ENCODE data around the gene KHSRP. TPM values are rescaled to one million over a fixed set of nuclear protein-coding genes. Genes with fewer than 3 reads are reported as not detected.

KHSRP gene
- total and polyA plus RNA-seq, 10 of the 15 experiments (the other 5 are each of a cell fraction or from before 2014, with no cell fraction given) = 4.8 to 440 (median 82.0) TPM

- TF ChIP-seq SPI1 (IDR thresholded peaks at IDR 0.05; ENCODE audit: borderline replicate concordance, insufficient read depth, low read depth, low read length) = peak; percentile 28; the same call in 1 of the 2 replicates
- no peak for TF ChIP-seq FOXK2 (IDR thresholded peaks at IDR 0.05)
- no peak for TF ChIP-seq SUZ12 (IDR thresholded peaks at IDR 0.05; ENCODE audit: unreplicated experiment)
- no peak for TF ChIP-seq PML (IDR thresholded peaks at IDR 0.05; ENCODE audit: low read length)
- no peak for TF ChIP-seq KAT2A (conservative IDR thresholded peaks at IDR 0.05; ENCODE audit: control insufficient read depth, low read depth, low read length)
- TF ChIP-seq MYB (IDR thresholded peaks at IDR 0.05; ENCODE audit: borderline replicate concordance, low read depth, low read length) = no peak
- TF ChIP-seq BRCA1 (IDR thresholded peaks at IDR 0.05; ENCODE audit: low read depth, low read length) = no peak
- no peak for TF ChIP-seq KDM1A (IDR thresholded peaks at IDR 0.05; ENCODE audit: borderline replicate concordance)
- no peak for TF ChIP-seq ZNF274 (IDR thresholded peaks at IDR 0.05; ENCODE audit: insufficient read depth, insufficient read length)
- TF ChIP-seq BCL11A (IDR thresholded peaks at IDR 0.05; ENCODE audit: low read depth, low read length) = no peak
- peak; percentile 86 for TF ChIP-seq NBN (IDR thresholded peaks at IDR 0.05)
- TF ChIP-seq E2F8 (IDR thresholded peaks at IDR 0.05; ENCODE audit: low read depth, partially characterized antibody) = no peak
These were observed 35.7 kb upstream of the KHSRP start (continued) for GRCh38 chr19:6460099-6460884.

All from GM12878 (cell line).